Left kidney (tissue), 2 donors: ENCODE measurements around the gene GFRA1. TPM values are rescaled to one million over a fixed set of nuclear protein-coding genes. Genes with fewer than 3 reads are reported as not detected.

Experiments used
- DNase-seq: peaks from one replicate; pipeline ENCODE4 v3.0.0-alpha.2; 2013
- polyA plus RNA-seq: library from polyadenylated mRNA; unstranded; fragments of 120-200 nt; gene quantifications from one replicate; pipeline ENCODE4 v1.2.1, GENCODE V29; 2013; ENCODE audit not compliant: insufficient read length

GFRA1 gene
- polyA plus RNA-seq, 1 donor, result 29.8 TPM

DNA sequence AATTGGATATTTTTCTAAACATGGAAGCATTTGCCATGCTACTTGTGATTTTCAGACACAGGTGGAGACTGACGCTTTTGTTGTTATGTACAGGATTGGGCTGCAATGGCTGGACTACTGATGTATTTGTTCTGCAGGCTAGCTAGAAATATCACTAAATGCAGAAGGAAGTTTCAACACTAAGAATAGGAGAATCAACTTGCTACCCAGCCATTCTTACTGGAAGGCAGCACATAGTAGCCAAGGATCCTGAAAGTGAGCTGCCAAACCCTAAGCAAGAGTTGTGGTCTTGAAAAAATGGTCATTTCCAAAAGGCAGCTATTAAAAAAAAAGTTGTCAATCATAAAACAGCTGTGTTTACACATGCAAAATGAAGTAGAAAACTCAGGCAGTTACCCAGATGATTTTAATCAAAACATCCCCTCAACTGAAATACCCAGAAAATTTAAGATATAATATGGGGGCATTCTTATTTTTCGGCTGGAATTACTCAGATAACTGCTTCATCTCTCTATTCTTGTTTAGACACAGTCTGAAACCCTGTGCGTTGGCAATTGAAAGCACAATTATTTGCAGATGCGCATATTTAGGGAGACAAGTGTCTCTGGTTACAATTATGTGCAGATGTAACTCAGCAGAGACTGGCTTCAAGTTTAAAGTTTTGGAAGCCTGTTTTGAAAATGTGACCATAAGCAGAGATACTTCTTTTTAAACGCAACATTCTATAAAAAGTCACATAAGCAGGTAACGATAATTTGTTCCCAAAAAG is 31.2 kb downstream of the GFRA1 start:
- no peak for DNase-seq

GRCh38 chr10:116241085-116241484 is 31.9 kb downstream of the GFRA1 start:
- DNase-seq, result no peak

GRCh38 chr10:116240157-116240950 is 32.7 kb downstream of the GFRA1 start:
- no peak for DNase-seq

DNA sequence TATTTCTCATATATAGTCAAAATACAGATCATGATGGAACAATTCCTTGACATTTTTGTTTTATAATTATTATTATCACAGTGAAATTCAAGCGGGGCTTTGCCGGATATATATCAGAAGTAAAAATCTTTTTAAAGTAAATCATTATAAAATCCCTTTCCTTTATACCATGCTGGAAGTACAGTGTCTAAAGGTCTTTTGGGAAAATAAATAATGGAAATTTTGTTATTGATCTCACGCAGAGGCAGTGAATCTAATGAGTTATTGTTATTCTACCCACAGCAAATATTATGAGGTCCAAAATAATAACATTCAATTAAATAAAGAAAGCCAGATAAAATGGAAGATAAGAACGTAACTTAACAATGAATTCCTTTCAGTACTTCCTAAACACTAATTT is 33.8 kb downstream of the GFRA1 start:
- no peak for DNase-seq

- DNase-seq, result no peak
These were observed 35.0 kb downstream of the GFRA1 start for GRCh38 chr10:116237970-116238369.

GRCh38 chr10:116237260-116237659 is 35.7 kb downstream of the GFRA1 start:
- DNase-seq, result no peak

DNA sequence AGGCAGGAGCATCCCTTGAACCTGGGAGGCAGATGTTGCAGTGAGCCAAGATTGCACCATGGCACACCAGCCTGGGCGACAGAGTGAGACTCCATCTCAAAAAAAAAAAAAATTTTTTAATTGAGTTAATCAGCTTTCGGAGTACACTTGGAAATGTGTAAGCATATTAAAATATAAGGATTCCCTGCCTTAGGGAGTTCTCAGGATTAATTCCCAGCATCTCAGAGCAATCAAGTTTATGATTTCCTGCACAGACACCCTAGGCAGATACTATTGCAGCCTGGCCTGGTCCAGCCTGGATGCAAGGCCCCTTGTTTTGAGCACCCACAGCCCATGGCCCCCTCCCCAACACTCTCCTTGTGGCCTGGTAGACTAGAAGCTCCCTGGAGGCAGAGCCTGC is 39.8 kb downstream of the GFRA1 start:
- DNase-seq, result no peak

DNA sequence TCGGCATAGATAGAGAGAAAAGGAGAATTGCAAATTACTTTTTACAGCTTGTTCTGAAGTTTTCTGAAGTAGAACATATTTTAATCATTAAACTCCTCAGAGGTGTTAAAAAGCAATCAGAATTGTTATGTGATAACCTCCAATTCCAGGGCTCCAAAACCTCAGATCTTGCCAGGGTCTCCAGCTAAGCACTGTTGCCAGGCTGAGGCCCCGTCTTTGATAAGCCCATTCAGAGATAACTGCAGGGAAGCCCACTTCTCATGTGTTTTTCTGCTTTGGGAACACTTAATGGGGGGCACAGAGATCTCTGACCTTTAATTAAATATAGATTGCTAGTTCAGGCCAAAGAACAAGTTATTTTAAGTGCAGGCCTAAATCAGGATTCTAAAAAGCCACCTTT is 40.4 kb downstream of the GFRA1 start:
- DNase-seq, result no peak

- no peak for DNase-seq
These were observed 46.2 kb downstream of the GFRA1 start for GRCh38 chr10:116226766-116227165.

- no peak for DNase-seq
These were observed 47.0 kb downstream of the GFRA1 start for GRCh38 chr10:116226053-116226452.

DNA sequence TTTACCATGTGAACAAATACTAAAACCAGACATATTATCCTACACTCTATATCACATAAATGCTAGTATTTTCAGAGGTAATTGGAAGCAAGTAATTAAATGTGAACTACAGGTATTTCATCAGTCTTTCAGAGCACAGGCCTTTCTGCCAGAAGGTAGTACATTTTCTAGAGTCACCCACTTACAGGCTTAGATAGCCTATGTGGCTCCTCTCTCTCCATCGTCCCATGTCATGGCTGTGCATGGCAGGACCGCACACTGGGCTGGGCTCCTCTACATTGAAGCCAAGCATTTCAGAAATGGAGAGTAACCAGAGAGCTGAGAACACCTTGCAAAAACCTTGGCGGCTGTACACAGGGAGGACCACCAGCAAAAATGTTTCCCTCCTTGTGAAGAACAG is 49.7 kb downstream of the GFRA1 start:
- no peak for DNase-seq

GRCh38 chr10:116221053-116221452 is 52.0 kb downstream of the GFRA1 start:
- DNase-seq, result no peak

GRCh38 chr10:116216676-116217075 is 56.3 kb downstream of the GFRA1 start:
- DNase-seq, result no peak

- DNase-seq, result no peak
These were observed 57.4 kb downstream of the GFRA1 start for GRCh38 chr10:116215651-116216050.

- no peak for DNase-seq
These were observed 61.3 kb downstream of the GFRA1 start for GRCh38 chr10:116211682-116212081.

GRCh38 chr10:116210588-116211346 is 62.2 kb downstream of the GFRA1 start:
- DNase-seq, result no peak

DNA sequence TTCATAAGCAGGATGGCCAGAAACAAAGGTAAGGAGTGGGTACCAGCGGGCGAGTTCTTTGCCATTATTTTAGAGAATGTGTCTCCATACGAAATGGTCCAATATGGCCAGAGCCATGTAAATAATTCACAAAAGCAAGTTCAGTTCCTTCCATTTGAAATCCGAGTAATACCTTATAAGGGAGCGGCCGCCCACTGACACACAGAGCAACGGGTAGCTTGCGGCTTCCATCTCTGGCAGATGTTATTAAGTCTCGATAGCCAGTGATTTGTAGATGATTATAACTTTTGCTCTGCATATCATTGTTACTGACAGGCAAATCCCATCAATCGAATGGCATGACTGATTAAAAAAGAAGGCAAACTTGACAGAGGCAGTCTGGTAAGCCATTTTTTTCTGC is 63.2 kb downstream of the GFRA1 start:
- no peak for DNase-seq

GRCh38 chr10:116208956-116209567 is 63.9 kb downstream of the GFRA1 start:
- no peak for DNase-seq

GRCh38 chr10:116207690-116208089 is 65.3 kb downstream of the GFRA1 start:
- DNase-seq, result no peak

DNA sequence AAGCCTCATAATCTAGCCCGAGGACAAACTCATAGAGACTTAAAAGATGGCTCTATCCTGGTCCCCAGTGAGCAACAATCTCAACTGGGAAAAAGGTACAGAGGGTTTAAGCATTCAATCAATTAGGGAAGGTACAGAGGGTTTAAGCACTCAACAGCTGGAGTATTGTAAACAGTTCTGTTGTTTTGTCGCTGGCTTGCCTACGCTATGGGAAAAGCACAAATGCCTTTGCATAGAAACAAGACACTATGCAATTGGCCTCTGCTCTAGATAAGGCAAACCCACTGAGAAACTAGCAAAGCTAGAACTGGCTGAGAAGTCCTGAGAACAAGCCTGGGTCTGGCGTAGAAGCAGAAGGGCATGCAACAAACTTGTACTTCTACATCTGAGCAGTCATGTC is 69.3 kb downstream of the GFRA1 start:
- no peak for DNase-seq

DNA sequence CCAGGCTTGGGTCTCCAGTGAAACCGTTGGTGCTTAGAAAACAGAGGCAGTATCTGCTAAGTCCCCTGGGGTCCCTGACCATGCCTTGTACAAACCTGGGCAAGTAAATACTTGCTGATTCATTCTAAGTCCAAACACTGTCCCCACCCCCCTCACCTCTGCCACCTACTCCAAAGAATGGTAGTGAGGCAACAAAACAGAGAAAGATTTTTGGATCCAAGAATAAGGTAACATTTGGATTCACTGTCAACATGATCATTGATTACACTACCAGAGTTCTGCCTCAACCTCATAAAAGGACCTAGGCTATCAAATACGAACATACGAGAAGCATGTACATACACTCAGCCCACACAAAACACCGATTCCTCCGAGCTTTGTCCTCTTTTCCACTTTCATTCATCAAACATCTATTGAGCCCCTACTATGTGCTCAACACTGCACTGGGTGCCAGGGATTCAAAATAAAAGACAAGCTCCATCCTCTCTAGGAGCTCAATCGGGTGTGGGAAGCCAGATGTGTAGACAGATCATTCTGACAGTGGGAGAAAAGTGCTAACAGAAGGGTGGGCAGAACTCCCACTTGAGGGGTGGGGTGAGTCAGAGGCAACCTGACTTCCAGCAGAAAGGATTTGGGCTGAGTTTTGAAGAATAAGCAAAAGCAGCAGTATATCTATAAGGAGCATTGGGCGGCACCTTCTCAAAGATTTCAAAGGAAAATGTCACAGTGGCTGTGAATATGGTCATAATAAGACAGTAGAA is 71.2 kb downstream of the GFRA1 start:
- DNase-seq, result no peak

DNA sequence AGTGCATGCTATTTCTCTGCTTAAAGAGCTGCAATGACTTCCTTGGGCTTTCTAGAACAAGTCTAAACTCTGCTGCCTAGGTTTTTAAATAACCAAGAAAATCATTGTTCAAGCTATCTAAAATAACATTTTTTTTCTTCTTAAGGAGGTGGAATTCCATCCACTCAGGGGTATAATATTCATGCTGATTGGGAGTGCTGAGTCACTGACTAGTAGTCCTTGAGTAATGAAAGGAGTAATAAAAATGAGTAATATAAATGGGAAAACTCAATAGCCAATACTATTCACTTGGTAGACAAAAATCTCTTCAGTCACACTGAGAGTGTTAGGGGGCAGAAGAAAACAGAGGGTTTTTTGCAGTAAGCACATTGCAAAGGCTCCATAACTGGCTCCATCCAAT is 72.0 kb downstream of the GFRA1 start:
- no peak for DNase-seq
